Stimulated activated naive CD8-positive, alpha-beta T cell treated with anti-CD3 and anti-CD28 coated beads, Interleukin-15, Interleukin-2, amounts not matched to agents 100 ng/mL and 50 ng/mL, for 24 hours (primary cell): ENCODE measurements around the gene DOCK4.

ENCODE experiments used
- H3K27ac Mint-ChIP-seq: one replicate; pipeline ENCODE4 v1.8.0; 2021; ENCODE audit warnings: mild to moderate bottlenecking, mixed read lengths
- H3K27me3 Mint-ChIP-seq: one replicate; pipeline ENCODE4 v1.8.0; 2021; ENCODE audit warnings: mixed read lengths
- H3K36me3 Mint-ChIP-seq: one replicate; pipeline ENCODE4 v1.8.0; 2021; ENCODE audit warnings: low read depth, mixed read lengths
- H3K4me1 Mint-ChIP-seq: one replicate; pipeline ENCODE4 v1.8.0; 2021; ENCODE audit warnings: low read depth, mixed read lengths
- H3K4me3 Mint-ChIP-seq: one replicate; pipeline ENCODE4 v1.8.0; 2021; ENCODE audit warnings: mild to moderate bottlenecking, mixed read lengths
- H3K9me3 Mint-ChIP-seq: one replicate; pipeline ENCODE4 v1.8.0; 2021; ENCODE audit warnings: mixed read lengths

The DOCK4 gene

DNA sequence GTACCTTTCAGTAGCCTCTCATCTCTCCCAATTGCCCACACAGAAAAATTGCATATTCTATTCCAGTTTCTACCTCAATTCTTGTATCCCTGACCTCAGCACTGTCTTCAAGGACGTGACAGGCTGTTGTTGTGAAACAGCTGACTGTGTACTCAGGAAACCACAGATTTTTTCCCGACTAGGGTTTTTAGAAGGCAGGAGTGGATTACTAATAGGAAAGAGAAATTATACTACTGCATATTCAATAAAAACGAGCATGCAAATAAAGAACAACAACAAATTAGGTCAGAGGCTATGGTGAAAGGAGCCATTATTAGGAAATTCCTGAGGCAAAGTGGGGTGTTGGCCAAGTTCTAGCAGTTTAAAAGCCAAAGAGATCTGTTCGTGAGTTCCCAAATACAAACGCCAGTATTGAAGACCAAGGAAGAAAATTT is 93.4 kb downstream of the DOCK4 start:
- Mint-ChIP-seq H3K9me3 (no peaks in the 10 kb centered on the region), H3K4me3 (no peak overlapping the region), H3K27me3 (peaks cover 4% of the 10 kb centered on the region), H3K36me3 (no peaks in the 10 kb centered on the region), H3K27ac (no peak overlapping the region), H3K4me1 (no peaks in the 10 kb centered on the region)

DNA sequence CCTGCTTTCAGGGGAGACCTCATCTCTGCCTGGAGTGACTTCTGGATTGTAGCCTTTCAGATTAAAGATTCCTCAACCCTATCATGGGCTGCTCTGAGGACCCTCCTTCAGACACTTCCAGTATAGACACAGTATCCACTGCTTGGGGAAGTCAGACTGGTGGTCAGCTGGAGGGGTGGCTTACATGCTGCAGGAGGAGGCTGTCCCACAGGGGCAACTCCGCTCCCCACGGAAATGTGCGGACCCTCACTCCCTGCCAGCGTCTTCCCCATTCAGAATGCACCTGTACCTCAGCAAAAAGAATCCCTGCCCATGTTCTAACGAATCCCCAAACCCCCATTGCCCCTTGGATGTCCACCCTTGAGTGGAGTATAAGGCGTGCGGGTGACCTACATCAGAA is 95.5 kb downstream of the DOCK4 start:
- H3K36me3 Mint-ChIP-seq = no peaks in the 10 kb centered on the region
- no peaks in the 10 kb centered on the region for H3K4me1 Mint-ChIP-seq
- H3K4me3 Mint-ChIP-seq = no peak overlapping the region
- no peak overlapping the region for H3K27ac Mint-ChIP-seq
- no peaks in the 10 kb centered on the region for H3K9me3 Mint-ChIP-seq
- H3K27me3 Mint-ChIP-seq = peaks cover 4% of the 10 kb centered on the region

DNA sequence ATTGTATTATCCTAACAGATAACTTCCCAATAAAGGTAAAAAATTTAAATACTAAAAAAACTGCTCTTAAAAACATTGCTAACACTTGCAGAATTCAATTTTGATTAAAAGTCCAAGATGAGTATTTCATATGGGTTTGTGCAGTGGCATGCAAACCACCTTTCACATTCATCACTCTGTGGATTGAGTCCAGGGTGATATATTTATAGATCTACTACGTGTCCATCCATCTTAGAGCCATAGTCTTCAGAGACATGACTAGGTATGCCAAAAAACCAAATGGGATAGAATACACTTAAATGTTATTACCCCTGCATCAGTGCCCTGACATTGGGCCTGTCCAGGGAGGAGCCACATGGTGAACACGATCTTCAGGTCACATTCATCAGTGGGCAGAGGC is 96.0 kb downstream of the DOCK4 start:
- H3K27ac Mint-ChIP-seq = no peak overlapping the region
- H3K4me3 Mint-ChIP-seq = no peak overlapping the region
- H3K27me3 Mint-ChIP-seq = peaks cover 4% of the 10 kb centered on the region
- no peaks in the 10 kb centered on the region for H3K9me3 Mint-ChIP-seq
- H3K4me1 Mint-ChIP-seq = no peaks in the 10 kb centered on the region
- no peaks in the 10 kb centered on the region for H3K36me3 Mint-ChIP-seq

DNA sequence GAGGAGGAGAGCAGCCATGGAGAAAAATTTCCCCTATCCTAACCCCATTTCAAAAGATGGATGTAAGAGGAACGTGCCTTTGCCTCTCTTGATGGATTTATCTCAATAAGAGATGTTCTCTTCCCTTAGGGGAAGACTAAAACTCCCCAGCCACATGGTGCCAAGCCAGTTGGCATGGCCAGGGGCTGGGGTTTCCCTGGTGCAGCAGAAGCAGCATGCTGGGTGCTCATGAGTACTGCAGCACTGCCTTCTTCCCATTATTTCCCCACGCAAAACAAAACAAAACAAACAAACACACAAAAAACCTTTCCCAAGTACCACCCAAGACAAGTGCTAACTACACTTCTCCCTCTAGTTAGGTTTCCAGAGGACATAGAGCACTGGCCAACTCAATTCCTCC is 97.2 kb downstream of the DOCK4 start:
- Mint-ChIP-seq H3K9me3 (no peaks in the 10 kb centered on the region), H3K4me1 (no peaks in the 10 kb centered on the region), H3K27ac (no peak overlapping the region), H3K27me3 (peaks cover 4% of the 10 kb centered on the region), H3K4me3 (no peak overlapping the region), H3K36me3 (no peaks in the 10 kb centered on the region)

DNA sequence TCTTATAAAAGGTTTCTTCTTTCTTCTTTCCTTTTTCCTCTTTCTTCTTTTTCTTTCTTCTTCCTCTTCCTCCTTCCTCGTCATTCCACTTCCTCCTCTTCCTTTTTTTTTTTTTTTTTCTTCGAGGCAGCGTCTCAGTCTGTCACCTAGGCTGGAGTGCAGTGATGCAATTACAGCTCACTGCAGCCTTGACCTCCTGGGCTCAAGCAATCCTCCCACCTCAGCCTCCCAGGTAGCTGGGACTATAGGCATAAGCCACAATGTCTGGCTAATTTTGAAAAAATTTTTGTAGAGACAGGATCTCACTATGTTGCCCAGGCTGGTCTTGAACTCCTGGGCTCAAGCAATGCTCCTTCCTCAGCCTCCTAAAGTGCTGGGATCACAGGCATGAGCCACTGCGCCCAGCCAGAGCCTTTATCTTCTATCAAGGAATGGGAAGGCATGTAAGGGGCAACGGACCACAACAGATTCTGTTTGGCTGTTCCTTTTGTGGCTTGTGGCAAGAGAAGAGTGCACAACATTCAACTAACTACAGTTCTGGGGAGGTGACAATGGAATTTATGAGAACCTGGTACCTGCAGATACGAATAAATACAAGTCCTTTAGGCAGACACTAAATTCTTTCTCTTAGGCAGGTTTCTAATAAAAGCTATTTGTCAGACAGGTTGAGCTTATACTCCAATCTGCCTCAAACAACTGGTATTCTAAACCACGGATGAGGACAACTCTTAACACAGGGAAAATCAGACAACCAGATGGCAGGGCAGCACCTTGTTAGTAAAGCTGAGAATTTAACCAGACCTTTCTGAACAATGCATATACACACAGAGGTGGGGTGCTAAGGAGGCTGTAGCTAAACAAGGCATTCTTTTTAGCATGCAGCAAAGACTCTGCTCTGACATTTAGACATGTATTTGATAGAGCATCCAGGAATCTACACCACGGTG is 100.3 kb downstream of the DOCK4 start:
- Mint-ChIP-seq H3K27ac (no peak overlapping the region), H3K36me3 (no peaks in the 10 kb centered on the region), H3K27me3 (no peaks in the 10 kb centered on the region)

DNA sequence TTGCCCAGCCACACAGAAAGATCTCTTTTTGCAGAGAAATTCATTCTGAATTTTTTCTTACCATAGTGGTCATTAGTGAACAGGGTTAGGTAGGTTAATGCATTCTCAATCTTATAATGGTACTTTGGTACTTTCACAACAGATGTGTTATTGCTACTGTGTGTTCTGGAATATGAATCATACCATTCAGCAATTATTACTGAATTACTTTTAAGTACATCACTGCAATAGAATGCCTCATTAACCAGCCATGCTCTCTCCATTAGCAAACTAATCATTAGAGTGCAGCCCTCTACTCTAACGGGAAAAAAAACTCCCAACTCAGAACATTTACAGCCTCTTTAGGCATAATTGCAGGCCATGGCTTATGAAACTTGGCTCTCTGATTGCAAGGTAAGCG is 102.1 kb downstream of the DOCK4 start:
- Mint-ChIP-seq H3K27me3 (no peaks in the 10 kb centered on the region), H3K4me3 (no peak overlapping the region), H3K9me3 (no peaks in the 10 kb centered on the region), H3K36me3 (no peaks in the 10 kb centered on the region), H3K27ac (no peak overlapping the region), H3K4me1 (no peaks in the 10 kb centered on the region)

More for the DNA sequence above, 100.3 kb downstream of the DOCK4 start:
- H3K4me1 Mint-ChIP-seq = no peaks in the 10 kb centered on the region
- H3K9me3 Mint-ChIP-seq = no peaks in the 10 kb centered on the region
- no peak overlapping the region for H3K4me3 Mint-ChIP-seq

DNA sequence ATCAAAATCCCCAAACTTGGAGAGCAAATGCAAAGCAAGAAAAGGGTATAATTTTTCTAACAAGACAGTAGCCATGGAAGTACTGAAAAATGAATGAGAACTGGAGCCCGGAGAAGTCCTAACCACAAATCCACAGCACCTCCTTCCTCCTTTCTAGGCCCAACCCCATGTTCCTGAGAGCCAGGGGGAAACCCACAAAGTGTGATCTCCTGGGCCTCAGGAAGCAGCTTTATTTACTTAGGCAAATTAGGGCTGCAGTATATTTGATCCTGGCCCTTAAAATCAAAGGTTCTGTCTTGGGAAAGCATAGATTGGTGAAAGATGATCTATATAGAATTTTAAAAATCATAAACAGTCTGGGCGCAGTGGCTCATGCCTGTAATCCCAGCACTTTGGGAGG is 103.0 kb downstream of the DOCK4 start:
- no peaks in the 10 kb centered on the region for H3K36me3 Mint-ChIP-seq
- no peaks in the 10 kb centered on the region for H3K9me3 Mint-ChIP-seq
- H3K27me3 Mint-ChIP-seq = no peaks in the 10 kb centered on the region
- H3K27ac Mint-ChIP-seq = no peak overlapping the region
- H3K4me3 Mint-ChIP-seq = no peak overlapping the region
- no peaks in the 10 kb centered on the region for H3K4me1 Mint-ChIP-seq

DNA sequence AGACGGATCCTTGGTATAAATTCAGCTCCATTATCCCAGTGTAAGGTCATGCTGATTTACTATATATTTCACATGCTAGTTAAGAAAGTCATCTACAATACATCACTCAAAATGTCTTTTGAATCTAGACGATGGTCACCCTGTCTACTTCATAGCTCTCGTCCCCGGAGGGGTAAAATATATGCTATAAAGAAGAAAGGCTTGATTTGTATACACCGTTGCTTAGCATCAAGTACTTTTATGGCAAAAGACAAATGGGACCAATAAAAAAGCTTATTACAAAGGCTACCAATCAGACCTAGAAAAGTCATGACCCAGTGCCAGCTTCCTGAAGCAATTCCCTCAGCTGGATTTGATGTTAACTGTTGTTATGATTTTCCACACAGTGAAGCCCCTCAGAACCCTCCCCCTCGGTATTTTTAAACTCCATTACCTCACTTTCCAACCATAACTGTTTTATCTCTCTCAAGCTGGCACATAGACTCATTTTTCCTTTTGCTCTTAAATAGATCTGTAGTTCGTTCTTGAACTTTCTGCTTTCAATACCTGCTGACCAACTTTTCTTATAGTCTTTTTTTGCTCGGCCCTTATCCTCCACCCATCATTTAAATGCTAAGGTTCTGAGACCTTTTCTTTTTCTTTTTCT is 104.9 kb downstream of the DOCK4 start:
- H3K27ac Mint-ChIP-seq = no peak overlapping the region
- H3K27me3 Mint-ChIP-seq = no peaks in the 10 kb centered on the region
- no peak overlapping the region for H3K4me3 Mint-ChIP-seq
- H3K4me1 Mint-ChIP-seq = no peaks in the 10 kb centered on the region
- no peaks in the 10 kb centered on the region for H3K36me3 Mint-ChIP-seq
- no peaks in the 10 kb centered on the region for H3K9me3 Mint-ChIP-seq

DNA sequence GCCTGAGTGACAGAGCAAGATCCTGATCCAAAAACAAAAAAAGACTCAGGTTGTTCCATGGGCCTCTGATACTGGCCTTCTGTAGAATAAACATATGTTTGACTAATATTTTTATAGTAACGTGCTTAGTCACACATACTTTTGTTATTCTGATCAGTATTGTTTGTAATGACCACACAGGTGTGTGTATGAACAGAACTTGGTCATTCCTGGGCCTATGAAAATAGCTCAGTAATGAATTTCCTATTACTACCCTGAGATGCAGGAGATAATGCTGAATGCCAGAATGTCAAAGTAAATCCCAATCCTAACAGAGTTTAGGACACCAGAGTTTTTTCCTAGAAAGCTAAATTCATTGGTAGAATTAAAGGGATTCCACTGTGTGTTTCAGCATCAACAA is 108.7 kb downstream of the DOCK4 start:
- H3K9me3 Mint-ChIP-seq = no peaks in the 10 kb centered on the region
- no peak overlapping the region for H3K27ac Mint-ChIP-seq
- no peaks in the 10 kb centered on the region for H3K27me3 Mint-ChIP-seq
- H3K4me1 Mint-ChIP-seq = no peaks in the 10 kb centered on the region
- no peaks in the 10 kb centered on the region for H3K36me3 Mint-ChIP-seq
- no peak overlapping the region for H3K4me3 Mint-ChIP-seq

DNA sequence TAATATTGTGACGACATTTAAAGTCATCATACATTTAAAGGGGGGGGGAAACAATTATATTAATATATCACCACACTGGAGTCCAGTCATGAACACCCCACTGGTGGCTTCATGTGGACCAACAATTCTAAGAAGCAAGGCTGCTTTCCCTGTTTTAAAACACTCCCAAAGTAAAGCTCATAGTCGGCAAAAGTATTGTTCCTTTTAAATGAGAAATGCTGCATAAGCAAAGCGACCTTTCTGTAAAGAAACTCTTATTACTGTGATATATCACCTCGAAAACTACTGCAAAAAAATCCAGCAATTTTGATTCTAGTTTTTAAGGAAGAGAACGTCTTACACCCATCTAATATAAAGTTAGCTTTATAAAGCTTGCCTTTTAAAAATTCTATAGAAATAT is 112.8 kb downstream of the DOCK4 start:
- Mint-ChIP-seq H3K4me1 (no peaks in the 10 kb centered on the region), H3K27ac (no peak overlapping the region), H3K27me3 (no peaks in the 10 kb centered on the region), H3K36me3 (no peaks in the 10 kb centered on the region), H3K9me3 (no peaks in the 10 kb centered on the region), H3K4me3 (no peak overlapping the region)

DNA sequence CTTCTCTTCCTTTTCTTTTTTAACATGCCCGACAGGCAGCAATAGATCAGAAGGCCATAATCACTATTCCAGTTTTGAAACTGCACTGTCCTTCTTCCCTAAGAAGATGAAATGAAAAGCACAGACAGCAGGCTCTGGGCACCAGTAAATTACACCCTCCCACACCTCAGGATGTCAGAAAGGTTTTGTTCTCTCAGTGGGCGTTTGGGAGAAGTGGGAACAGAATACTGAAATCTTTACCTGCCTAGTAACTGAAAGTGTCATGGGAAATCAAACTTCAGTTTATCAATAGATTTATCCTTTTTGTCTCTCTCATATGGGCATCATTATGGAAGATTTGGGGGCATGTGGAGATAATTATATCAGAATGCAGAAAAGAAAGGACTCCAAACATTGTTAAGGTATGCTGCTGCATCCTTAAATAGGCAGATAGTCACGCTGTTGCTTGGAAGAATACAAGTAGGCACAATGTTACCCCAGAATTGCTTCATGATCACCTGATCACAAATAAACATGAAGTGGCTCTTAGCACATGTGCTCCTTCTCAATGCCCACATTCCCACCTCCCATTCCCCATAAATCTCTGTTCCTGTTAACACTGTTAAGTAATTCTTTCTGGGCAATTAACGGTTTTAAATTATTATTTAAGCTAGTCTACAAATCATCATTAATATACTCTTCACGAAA is 113.3 kb downstream of the DOCK4 start:
- Mint-ChIP-seq H3K9me3 (no peaks in the 10 kb centered on the region), H3K27ac (no peak overlapping the region), H3K4me1 (no peaks in the 10 kb centered on the region), H3K36me3 (no peaks in the 10 kb centered on the region), H3K4me3 (no peak overlapping the region), H3K27me3 (no peaks in the 10 kb centered on the region)

DNA sequence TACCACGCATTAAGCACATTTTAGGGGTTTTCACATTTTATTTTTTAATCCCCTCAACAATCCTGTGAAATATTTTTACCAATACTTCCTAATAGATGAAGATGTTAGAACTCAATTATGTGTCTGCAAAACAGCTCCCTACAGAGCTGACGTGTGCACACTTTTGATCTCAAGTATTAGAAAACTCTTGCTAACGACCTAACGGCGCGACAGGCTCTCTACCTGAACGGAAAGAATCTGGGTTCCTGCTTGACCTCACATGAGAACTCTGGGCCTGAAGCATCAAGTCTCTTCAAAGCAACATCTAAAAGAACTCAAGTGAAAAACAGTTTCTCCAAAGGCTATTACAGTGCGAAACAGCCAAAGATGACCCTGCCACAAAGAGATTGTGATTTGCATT is 113.9 kb downstream of the DOCK4 start:
- H3K4me3 Mint-ChIP-seq = no peak overlapping the region
- H3K4me1 Mint-ChIP-seq = no peaks in the 10 kb centered on the region
- no peaks in the 10 kb centered on the region for H3K36me3 Mint-ChIP-seq
- H3K27me3 Mint-ChIP-seq = no peaks in the 10 kb centered on the region
- H3K9me3 Mint-ChIP-seq = no peaks in the 10 kb centered on the region
- H3K27ac Mint-ChIP-seq = no peak overlapping the region

DNA sequence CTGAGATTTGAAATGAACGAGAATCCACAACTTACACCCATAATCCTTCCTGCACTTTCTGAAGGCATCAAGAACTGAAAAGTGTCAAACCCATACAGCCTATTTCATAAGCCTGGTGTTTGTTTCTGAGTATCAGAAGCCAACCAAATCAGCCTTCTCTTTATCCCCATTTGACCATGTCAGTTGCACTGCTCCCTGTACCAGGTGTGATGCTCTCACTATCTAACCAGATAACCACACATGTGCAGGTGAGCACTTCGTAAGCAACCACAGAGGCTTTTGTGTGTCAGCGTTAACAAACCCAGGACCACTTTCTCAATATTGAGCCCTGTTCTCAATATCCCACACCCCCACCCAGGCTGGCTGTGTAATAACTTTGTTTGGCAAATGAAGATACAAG is 114.4 kb downstream of the DOCK4 start:
- H3K27me3 Mint-ChIP-seq = no peaks in the 10 kb centered on the region
- no peaks in the 10 kb centered on the region for H3K4me1 Mint-ChIP-seq
- H3K27ac Mint-ChIP-seq = no peak overlapping the region

DNA sequence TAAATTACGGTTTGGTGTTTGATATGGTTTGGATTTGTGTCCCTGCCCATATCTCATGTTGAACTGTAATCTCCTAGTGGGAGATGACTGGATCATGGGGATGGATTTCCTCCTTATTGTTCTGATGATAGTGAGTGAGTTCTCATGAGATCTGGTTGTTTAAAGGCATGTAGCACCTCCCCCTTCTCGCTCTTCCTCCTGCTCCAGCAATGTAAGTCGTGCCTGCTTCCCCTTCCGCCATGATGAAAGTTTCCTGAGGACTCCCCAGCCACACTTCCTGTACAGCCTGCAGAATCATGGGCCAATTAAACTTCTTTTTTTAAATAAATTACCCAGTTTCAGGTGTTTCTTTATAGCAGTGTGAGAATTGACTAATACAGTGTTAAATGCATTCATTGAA is 116.6 kb downstream of the DOCK4 start:
- Mint-ChIP-seq H3K4me3 (no peak overlapping the region), H3K9me3 (no peaks in the 10 kb centered on the region), H3K27ac (no peak overlapping the region)

More for the DNA sequence above, 114.4 kb downstream of the DOCK4 start:
- Mint-ChIP-seq H3K4me3 (no peak overlapping the region), H3K36me3 (no peaks in the 10 kb centered on the region), H3K9me3 (no peaks in the 10 kb centered on the region)

DNA sequence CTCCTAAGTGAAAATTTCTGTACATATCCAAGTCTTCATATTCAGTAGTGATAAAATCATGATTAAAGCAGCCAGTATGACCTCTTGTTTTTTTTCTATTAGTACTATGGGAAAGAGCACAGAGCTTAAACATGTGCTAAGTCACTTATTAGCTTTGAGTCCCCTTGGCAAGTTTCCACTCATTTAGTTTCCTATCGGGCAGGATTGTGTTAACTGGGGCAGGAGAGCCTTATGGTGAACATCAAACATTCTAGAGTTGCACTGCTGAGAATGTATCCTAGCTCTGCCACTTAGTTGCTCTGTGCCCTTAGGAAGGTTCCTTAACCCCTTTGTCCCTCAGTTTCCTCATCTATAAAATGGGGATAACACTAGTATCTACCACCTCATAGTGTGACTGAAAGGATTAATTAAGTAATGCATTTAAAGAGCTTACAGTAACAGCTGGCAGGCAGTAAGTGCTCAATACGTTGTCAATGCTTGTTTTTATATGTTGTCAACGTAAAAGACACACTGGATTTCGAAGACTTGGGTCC is 117.6 kb downstream of the DOCK4 start:
- H3K36me3 Mint-ChIP-seq = no peaks in the 10 kb centered on the region
- no peaks in the 10 kb centered on the region for H3K4me1 Mint-ChIP-seq
- no peak overlapping the region for H3K27ac Mint-ChIP-seq

More for the DNA sequence above, 116.6 kb downstream of the DOCK4 start:
- H3K36me3 Mint-ChIP-seq = no peaks in the 10 kb centered on the region
- H3K27me3 Mint-ChIP-seq = peaks cover 4% of the 10 kb centered on the region
- no peaks in the 10 kb centered on the region for H3K4me1 Mint-ChIP-seq

More for the DNA sequence above, 117.6 kb downstream of the DOCK4 start:
- H3K27me3 Mint-ChIP-seq = peaks cover 4% of the 10 kb centered on the region
- H3K4me3 Mint-ChIP-seq = no peak overlapping the region
- H3K9me3 Mint-ChIP-seq = no peaks in the 10 kb centered on the region
